ENCODE data around the gene UMODL1.
"Not testable (repeated sequence)": the region's sequence is repeated elsewhere in the genome, so short reads cannot be mapped to it uniquely, and the experiment has no call there.

UMODL1 gene

GRCh38 chr21:42163511-42163863 lies 92.4 kb downstream of the UMODL1 start:
- DNase-seq (ENCODE audit: low spot score), result no peak

- peak; percentile 78 for DNase-seq (ENCODE audit: low spot score)
These were observed 93.1 kb downstream of the UMODL1 start for GRCh38 chr21:42164064-42164789.

DNA sequence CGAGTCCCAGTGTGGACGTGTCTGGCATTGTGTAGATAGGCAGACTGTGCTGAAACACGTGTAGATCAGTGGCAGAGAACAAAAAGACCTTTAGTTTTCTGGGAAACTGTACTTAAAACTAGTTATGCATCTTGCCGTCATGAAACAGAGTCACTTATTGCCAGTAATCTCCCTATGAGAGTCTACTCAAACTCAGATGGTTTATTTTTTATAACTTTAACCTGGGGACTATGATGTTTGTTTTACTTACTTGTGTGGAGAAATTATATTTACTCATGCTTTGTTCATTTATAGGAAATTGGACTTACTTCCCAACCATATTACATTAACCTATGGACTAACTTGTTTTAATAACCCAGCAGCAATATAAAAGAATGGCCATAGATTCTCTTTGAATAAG lies 93.7 kb downstream of the UMODL1 start:
- DNase-seq (ENCODE audit: low spot score), result no peak

DNA sequence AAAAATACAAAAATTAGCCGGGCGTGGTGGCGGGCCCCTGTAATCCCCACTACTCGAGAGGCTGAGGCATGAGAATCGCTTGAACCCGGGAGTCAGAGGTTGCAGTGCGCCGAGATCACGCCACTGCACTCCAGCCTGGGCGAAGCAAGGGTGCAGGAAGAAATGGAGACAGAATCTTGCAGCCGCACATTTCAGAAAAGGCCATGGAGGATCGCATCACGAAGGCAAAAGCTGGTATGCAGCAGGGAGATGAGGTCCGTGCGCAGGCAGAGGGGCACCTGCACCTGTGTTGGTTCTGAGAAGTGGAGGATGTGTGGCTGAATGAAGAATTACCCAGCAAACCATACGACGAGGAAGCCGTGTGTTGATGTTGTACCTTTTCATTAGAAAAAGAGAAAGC lies 94.8 kb downstream of the UMODL1 start:
- no peak for DNase-seq (ENCODE audit: low spot score)

- no peak for DNase-seq (ENCODE audit: low spot score)
These were observed 98.6 kb downstream of the UMODL1 start for GRCh38 chr21:42169758-42170157.

DNA sequence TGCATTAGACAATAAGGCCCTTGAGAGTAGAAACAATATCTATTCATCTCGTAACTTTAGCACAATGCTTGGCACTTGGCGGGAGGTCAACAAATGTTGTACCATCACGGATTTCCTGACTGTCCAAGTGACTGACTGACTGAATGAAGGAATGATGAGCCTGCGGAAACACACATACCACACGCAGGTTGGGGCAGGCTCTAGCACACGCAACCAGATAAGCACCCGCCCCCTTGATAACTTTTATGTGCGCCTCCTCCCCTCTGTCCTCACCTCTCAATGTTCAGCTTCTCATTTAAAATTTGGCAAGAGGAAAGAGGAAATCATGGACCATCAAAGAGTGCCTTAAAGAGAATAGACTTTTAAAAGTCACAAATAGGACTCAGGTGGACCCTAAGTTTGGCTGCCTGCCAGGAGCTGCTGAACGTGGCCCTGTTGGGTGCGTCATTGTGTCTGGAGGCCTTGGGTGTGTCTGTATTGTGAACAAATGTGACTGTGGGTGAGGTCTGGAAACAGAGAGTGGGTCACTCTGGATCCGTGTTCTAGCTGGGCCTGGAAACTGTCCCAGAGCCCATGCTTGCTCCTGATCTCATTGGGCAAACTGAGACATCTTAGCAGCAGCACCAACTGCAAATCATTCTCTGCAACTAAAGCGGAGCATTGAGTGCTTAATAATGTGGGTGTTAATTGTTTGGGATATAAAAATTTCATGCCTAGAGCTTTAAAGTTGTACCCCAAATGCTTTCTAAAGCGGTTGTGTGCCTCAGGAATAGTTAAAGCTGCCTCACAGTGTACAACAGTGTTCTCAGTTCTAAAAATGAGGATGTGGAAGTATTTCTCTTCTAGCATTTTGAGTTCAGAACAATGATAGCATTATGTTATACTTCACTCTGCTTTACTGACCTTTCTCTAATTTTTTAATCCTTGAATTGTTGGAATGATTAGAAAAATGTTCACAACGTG lies 100.3 kb downstream of the UMODL1 start:
- peak; percentile 91 for DNase-seq (ENCODE audit: low spot score)

DNA sequence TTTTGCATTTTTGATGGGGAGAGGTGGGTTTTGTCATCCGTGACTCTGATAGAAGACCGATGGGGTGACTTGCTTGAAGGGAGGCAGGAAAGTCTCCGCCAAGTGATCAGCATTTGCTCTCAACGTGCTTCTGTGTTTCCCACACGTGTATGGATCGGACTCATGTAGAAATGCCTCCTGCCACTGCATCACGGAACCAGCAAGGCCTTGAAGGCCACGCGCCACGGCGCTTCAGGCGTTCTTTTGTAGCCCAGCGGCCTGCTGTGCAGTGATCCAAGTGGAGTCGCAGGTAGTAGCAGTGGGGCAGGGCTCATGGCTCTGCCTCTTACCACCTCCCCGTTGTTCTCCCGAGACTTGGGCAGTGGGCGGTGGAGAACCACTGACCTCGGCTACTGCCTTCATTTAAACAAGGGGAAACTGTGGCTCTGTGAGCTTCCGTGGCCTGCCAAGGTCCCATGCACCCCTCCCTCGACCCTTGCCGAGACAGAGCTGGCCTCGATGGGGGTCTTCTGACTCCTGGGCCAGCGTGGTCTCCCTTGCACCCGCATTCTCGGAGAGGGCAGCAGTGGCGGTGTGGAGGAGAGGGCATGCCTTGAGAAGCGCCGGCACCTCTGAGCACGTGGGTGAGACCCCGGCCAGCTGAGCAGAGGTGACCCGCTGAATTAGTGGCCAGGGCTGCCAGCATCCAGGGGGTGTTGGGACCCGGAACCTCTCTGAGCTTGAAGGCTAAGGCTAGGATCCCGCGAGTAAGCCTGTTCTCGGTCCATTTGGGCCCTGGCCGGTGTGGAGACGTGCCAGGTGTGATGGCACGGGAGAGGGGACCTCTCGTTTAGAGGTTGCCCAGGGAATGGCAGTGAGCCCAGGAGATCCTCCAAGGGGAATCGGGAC lies 101.7 kb downstream of the UMODL1 start:
- no peak for DNase-seq (ENCODE audit: low spot score)

DNA sequence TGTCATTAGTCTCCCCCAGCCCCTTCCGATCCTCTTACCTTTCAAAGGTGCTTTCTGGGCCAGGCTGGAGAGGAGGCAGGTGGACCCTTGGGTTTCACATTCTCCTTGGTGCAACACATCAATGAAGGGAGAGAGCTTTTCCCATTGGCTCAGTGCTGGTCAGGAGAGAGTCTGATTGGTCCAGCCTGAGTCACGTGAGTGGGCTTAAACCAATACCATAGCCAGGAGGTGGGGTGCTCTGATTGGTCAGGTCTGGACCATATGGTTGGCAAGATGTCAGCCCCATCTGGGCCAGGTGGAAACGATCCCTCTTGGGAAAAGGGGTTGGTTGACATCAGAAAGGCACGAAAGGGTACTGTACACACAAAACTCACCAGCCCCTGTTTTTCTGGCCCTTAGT lies 103.1 kb downstream of the UMODL1 start:
- DNase-seq (ENCODE audit: low spot score), result no peak

DNA sequence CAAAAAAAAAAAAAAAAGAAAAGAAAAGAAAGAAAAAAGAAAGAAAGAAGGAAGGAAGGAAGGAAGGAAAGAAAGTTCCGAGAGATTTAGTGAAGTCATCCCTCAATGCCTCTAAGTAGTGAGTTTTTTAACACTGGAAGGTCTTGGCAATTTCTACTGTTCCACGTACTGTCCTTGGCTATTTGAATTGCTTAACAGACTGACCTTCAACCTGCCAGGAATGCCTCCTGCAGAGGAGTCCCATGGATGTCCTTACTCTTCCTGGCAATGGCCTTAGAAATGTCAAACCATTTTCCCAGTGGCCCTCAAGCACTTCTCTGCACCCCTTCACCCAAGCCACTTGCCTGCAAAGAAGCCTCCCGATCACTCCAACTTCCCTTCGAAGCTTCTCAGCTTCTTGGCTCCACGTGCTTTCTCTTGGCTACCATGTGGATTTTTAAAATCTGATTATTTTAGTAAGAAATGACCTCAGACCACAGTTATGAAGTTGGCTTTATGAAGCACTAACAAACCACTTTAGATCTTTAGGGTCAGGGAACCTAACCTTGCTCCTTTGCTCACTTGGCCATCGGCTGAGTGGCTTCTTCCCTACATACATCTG lies 104.1 kb downstream of the UMODL1 start:
- DNase-seq (ENCODE audit: low spot score), result no peak

- no peak for DNase-seq (ENCODE audit: low spot score)
These were observed 105.7 kb downstream of the UMODL1 start for GRCh38 chr21:42176859-42177258.

GRCh38 chr21:42179316-42179715 lies 108.2 kb downstream of the UMODL1 start:
- DNase-seq (ENCODE audit: low spot score), result no peak

DNA sequence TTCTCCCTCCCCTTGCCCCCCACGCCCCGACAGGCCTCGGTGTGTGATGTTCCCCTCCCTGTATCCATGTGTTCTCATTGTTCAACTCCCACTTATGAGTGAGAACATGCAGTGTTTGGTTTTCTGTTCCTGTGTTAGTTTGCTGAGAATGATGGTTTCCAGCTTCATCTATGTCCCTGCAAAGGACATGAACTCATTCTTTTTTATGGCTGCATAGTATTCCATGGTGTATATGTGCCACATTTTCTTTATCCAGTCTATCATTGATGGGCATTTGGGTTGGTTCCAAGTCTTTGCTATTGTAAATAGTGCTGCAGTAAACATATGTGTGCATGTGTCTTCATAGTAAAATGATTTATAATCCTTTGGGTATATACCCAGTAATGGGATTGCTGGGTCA lies 108.9 kb downstream of the UMODL1 start:
- not testable (repeated sequence) for DNase-seq (ENCODE audit: low spot score)

DNA sequence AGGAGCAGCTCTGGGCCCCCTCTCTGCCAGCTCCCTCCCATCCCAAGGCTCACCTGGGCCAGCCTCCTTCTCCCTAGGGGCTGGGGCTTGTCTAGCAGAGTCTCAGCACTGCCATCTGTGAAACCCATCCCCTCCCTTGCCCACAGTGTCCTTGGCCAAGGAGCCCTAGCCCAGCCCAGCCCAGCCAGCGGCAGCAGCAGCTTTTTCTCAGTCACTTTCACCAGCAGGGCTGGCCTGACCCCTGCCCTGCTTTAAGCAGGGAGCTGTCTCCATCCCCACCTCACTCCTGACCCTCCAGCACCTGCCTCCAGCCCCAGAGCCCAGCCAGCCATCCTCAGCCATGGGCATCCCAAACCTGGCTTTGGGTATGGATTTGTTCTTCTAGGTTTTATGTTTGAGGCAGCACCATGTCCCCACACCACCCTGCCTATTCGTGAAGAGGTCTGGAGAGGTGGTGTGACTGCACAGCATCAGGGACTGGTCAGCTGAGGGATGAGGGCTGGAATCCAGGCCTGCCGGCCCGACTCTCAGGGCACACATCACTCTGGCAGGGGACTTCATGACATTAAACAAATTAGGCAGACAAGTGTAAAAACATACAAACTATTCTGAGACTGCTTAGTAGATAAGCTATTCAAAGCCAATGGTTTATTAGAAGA lies 111.7 kb downstream of the UMODL1 start:
- DNase-seq (ENCODE audit: low spot score), result no peak

GRCh38 chr21:42183374-42184266 lies 112.5 kb downstream of the UMODL1 start:
- no peak for DNase-seq (ENCODE audit: low spot score)

DNA sequence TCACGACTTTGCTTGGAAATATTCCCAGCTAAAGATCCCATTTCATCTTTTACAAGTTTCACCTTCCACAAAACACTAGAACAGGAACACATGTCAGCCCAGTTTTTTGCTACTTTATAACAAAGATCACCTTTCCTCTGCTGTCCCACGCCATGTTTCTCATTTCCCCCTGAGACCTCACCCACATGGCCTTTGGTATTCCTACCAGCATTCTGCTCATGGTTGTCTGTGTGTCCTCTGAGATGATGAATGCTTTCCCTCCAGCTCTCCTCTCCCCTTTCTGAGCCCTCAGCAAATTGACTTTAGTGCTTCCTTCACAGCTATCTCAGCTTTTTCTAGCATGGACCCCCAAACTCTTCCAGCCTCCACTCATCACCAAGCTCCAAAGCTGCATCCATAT lies 115.5 kb downstream of the UMODL1 start:
- no peak for DNase-seq (ENCODE audit: low spot score)

DNA sequence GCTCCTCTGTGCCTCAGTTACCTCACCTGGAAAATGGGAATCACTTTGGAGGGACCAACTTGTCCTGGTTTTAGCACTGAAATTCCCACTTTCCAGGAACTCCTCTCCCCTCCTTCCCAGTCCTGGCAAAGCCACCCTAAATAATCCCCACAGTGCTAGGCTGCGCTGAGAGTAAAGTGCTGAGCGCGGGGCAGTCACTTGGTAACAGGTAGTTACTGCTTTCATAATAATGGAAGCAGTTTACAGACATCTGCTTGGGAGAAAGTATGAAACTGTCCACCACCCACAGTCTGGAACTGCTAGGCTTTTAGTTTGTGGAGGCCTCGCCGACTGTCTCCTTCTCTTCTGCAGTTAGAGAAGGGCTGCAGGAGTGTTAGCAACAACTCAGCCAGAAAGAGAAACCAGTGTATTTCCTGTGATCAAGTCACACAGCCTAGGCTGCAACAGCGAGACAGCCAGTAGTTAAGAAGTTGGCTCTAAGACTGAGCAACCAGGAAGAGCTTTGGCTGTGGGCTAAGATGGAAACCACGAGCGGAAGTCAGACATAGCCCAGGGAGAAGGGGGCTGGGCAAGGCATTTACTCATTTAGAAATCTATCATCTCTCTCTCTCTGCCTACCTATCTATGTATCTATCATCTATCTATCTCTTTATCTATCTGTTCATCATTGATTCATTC lies 117.0 kb downstream of the UMODL1 start:
- DNase-seq (ENCODE audit: low spot score), result peak; percentile 69

GRCh38 chr21:42188663-42189062 lies 117.5 kb downstream of the UMODL1 start:
- DNase-seq (ENCODE audit: low spot score), result no peak

GRCh38 chr21:42189431-42189830 lies 118.3 kb downstream of the UMODL1 start:
- no peak for DNase-seq (ENCODE audit: low spot score)

DNA sequence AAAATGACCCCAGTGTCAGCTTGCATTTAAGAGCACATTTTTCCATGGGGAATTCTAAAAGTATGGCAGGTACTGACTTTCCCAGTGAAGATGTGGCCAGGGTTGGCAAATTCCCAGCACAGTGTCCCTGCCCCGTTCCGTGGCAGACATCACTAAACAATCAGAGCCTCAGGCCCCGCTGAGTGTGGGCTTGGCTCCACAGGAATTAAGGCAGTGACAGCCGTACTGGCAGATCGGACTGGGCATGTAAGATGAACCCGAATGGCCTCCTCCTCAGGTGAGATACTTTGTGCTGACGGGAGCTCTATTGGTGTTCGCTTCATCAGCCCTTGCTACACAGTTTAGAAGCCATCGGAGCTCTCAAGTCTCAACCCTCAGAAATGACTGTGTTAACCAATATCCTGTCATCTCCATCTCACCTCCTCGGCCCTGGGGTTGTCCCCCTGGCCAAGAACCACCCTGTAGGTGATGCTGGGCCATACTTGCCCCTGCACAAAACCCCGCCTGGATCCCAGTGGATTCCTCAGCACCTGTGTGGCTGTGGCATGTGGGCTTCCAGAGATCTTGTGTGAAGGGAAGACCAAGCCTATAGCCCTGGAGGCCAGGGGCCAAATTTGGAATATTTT lies 118.9 kb downstream of the UMODL1 start:
- no peak for DNase-seq (ENCODE audit: low spot score)

All from Ammon's horn (tissue), 1 donor.